GM19025 (cell line): ENCODE results near the gene MBD2.

Experiments
- ATAC-seq: cut with Tn5 transposase; IDR thresholded peaks from one replicate; pipeline ENCODE4 v1.9.1; 2021; ENCODE audit warnings: mild to moderate bottlenecking, low read depth, moderate library complexity; ENCODE audit not compliant: unreplicated experiment

Gene MBD2

DNA sequence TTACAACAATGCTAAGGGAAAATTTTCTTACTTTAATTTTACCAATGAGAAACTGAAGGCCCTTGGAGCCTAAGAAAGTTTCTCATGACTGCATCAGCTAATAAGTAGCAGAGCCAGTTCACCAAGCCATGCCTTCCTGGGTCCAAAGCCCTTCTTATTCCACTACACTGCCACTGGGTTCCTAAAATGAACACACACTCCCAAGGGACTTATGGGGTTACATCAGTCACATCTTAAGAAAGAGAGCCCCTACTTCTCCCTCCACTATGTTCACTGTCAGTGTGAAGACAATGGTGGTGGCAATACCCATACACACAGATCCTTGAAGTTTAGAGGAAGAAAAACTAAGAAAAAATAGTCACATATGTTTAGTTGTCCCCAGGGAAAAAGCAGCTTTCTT is 20.6 kb downstream of the MBD2 start:
- no peak for ATAC-seq

DNA sequence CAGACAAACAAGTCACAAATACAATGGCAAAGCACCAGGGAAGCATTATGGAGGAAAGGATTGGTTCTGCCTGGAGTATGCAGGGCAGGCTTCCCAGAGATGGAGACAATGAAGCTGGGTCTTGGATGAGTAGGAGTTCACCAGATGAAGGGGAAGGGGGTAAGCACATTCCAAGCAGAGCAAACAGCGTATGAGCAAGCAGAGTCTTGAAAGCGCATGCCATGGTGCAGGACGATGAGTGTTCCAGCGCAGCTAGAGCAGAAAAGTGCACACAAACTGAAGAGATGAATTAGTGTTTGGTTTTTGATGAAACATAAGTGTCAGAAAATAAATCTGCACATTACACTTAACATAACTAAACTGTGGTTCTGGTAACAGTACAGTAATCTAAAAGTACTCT is 21.6 kb downstream of the MBD2 start:
- no peak for ATAC-seq

DNA sequence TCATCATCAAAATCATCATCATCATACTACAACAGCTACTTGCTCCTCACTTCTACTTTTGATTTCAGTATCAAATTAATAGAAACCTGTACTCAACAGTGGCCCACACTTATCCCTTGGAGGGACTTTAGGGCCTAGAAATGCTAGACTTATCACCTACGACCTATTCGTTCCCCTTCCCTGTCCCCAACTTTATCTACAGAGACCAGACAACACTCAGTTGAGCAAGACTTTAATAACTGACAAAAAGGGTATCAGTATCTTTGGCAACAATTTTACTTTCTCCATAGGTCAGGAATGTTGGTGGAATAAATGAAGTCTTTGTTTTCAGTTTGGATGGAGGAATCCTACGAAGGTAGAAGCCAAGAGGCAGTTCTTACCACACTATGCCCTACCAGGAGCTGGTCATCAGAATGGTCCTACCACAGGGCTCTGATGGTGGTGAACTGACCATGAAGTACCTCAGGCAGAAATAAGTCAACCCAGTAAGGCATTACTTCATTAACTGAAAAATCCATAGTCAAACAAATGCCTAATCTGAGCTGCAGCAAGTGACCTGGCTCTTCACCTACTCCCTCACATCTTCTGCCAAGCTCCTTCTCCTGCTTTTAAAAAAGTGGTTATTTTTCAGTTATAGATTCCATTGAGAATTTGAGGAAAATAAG is 26.6 kb downstream of the MBD2 start:
- ATAC-seq: no peak

DNA sequence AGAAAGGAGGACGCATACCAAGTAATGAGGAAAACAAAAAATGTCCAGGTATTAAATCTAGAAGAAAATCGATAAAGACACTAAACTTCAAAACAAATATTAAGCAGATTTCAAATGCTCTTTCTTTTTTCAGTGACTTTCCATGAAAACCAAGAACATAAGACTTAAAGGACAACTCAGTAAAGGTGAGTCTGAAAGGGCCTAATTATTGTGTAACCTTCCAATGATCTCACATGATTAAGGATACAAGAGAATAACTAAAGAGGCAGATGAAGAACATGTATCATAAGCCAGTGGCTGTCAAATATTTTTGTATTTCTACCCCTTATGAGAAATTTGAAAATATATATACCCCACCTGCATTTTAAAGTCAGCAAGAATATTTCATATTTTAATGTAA is 30.7 kb downstream of the MBD2 start:
- no peak for ATAC-seq

DNA sequence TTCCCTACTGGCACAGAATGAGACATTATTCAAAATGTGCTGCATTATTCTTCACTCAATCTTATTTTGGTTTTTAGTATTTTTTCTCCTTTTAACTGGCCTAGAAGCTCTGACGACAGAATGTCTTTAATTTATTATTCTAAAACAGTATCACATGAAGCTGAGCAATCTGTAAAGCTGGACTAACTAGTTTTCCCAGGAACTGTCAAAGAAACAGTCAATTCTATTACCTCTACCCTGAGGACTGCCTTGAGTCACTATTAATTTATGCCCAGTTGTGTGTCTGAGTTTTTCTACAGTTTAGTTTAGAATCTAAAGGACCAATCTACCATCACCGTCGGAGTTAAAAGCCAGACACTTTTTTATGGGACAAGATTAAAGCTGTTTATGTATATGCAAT is 31.6 kb downstream of the MBD2 start:
- no peak for ATAC-seq

DNA sequence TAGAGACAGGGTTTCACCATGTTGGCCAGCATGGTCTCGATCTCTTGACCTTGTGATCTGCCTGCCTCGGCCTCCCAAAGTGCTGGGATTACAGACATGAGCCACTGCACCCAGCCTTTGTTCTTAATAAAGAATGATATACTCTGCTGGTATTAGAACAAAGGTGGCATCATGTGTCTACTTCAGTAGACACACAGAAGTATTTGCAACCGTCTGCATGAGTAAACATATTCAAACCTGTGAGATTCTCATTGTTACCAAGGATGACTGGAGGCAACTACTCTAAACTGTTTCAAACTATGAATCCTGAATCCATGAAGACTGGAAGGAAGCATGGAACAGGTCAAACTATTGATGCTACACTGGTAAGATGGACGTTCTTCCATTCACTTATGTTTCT is 32.1 kb downstream of the MBD2 start:
- ATAC-seq: no peak

DNA sequence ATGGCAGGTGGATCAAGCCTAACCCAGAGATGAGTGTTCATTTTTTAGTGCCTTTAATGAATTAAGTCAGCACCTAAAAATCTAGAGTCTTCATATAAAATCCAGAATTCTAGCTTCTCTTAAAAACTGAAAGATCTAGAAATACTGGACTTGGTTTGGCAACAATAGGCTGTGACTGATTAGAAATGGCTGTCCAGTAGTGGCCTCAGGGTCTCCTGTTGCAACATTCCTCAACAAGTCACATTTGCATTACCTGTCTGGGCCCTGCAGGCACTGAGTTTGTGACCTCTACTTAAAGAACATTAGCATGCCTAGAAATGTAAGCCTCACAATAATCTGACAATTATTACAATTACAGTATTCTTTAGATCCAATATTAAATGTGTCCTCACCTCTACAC is 33.1 kb downstream of the MBD2 start:
- no peak for ATAC-seq

DNA sequence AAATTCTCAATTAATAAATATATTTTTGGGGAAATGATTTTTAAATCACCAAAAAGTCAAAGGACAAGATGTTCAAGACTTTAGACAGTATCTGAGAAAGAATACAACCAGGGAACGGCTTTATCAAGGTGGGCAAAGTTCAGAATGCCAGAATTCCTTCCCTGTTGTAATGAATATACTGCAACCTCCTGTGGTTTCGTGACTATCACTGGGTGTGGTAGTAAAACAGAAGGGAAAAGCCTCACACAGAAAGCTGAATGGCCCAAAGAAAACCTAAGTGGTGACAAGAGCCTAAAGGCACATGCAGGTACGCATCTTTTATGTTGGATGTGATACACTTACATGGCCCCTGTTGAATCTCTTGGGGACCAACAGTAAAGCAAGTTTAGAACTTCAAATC is 37.1 kb downstream of the MBD2 start:
- ATAC-seq: no peak

DNA sequence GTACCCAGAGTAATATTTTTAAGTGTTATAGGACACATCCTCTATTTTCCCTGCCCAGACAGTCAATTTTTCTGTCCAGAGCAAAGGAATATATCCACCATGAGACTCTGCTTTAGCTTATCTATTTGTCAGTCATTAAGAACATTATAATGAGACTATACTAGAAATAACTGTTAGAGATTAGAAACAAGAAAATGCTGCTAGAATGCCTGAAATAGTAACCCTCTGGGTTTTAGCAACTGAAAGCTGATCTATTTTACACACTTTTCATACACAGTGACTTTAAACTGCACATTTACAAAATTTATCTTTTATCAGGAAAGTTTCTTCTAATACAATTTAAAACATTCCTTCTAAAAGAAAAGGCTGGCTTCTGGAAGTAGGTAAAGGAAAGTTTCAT is 39.6 kb downstream of the MBD2 start:
- ATAC-seq: no peak

DNA sequence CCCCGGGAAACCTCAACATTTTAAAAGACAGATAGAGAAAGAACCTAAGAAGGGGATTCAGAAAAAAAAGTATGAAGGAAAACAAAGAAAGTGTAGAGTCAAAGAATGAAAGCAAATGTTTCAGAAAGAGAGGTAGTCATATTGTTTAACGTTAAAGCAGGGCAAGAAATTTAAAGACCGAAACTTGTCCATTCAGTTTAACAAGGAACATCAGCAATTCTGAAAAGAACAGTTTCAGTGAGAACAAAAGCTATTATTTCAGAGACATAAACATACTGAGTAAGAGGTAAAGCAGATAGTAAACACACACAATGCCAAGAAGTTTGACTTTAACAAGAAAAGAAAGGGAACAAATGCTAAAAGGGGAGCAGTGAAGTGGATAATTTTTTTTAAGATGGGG is 41.1 kb downstream of the MBD2 start:
- no peak for ATAC-seq

DNA sequence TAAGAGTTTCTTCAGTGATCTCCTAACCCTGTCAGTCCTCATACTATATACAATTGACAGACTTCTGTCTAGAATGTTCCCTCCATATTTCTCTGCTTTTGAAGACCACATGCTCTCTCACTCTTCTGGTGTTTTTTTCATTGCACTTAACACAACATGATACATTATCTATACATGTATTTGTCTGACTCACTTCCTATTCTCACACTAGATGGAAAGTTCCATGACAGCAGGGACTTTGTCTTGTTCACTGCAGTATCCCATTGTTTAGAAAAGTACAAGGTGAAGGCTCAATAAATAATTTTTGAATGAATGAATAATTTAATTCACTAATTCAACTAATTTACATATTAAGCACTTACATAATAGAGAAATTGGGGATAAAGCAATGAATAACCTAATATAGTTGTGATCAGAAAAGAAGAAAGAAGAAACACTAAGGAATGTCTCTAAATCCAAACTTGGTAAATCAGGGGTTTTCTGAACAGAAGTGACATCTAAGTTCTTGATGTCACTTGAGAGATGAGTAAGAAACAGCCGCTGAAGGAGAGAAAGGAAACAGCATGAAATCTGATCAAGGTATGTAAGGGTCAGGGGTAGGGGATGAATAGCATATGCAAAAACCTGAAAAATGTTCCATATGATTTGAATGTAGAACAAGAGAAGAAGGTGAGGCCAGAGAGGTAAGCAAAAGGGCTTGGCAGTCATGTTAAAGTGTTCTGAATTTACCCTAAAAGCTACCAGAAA is 42.4 kb downstream of the MBD2 start:
- peak; percentile 53 for ATAC-seq

DNA sequence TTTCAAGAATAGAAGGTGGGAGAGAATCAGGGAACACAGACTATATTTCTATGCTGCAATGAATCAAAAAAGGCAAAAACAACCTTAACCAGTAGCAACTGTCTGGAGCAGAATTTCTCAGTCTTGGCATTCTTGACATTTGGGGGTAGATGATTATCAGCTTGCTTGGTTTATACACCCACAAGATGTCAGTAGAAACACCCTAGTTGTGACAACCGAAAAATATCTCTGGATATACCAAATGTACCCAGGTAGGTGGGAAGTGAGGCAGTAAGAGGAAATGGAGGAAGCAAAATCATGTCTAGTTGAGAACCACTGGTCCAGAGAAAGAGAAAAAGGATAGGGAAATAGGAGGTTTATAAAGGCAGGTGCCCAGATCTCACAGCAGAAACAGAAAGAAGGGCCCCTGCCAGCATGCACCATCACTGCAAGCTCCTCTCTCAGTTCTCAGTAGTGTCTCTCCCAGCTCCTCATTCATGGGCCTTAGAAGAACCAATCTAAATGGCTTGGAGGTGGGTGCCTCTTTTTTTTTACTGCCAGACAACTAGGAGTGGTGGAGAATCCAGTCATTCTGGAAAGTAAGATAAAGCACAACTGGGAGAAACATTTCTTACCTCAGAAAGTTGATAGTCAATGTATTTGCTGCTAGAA is 50.4 kb downstream of the MBD2 start:
- peak; percentile 64 for ATAC-seq

DNA sequence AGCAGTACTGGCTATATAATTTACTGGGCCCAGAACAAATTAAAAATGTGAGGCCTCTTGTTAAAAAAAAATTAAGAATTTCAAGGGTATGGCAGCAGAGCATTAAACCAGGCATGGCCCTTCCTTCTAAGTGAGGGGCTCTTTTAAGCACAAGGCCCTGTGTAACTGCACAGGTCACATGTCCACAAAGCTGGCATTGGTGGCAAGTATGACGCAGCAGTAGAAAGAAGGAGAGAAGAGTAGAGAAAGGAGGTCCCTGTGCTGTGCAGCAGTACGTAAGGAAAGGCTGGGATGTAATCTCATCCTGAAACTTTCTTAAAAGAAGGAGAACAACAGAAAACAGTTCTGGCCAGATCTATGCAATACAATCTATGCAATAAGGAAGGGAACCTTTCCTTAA is 51.2 kb downstream of the MBD2 start:
- ATAC-seq: no peak

DNA sequence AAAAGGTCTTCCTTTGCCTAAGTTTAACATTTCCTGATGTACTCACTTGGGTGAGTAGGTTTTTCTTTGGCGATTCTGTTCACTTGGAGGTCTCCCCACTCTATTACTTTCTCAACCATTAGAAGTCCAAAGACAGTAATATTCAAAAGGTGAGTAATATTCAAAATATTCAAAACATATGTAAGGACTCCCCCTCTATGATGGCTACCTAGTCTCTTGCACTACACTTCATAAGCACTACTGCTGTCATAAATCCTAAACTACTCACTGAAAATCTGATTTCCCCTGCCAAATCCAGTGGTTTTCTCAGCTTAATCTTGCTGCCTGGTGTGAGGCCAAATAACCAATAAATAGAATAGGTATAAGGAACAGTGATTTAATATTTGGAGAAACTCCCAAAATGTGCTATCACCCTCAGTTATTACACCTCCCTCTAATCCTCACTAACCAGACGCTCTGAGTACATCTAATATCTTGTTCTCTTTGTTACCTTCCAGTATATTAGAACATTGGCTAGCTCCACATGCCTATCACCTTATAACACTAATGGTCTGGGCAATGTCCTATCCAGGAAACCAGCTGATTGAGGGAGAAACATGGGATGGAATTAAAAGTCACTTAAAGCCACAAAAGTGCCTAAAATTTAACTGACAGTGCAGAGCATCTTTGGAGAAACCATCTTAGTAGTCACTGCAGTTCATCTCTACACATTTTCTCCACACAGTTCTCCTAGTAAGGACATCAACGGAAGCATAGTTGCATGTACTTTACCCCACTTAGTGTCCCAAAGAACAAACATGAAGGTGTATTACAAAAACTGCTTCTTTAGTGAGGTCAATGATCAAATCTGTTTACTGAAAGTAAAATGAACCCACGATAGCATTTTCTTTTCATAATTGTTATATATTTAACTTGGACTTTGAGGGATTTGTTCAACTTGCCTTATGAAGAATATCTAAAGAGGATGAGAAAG is 54.8 kb downstream of the MBD2 start:
- no peak for ATAC-seq

DNA sequence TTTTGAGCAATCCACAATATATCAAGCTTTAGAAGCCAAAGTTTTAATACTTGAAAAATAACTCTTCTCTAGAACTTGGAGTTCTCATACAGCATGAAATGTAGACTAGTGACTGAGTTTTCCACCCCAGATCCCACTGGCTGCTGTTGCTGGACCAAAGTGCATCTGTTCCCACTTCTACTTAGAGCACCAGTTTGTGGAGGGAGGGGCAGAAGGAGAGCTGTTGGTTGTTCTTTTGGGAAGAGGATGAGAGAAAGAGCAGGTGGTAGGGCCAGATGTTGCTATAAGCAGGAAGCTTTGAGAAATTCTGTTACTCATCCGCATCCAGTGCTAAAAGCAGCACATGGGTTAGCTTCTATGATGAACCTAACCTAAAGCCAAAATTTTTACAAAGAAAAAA is 59.0 kb downstream of the MBD2 start:
- ATAC-seq: no peak

DNA sequence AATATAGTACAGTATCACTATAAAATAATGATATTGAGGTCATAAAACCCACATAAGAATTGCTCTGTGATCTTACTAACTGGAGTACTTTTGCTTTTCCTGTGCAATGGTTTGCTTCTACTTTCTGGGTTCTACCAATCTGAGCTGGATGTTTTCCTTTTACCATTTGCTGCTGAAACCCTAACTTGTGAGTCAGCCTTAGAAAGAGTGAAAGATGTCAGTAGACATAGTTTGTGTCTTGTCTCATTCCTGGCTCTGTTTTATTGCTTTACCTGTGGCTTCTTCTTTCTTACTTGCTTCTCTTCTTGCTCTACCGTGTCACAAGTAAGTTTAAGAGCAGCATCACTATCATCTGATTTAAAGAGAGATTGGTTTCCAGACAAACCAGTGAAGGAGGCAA is 61.0 kb downstream of the MBD2 start:
- ATAC-seq: no peak

DNA sequence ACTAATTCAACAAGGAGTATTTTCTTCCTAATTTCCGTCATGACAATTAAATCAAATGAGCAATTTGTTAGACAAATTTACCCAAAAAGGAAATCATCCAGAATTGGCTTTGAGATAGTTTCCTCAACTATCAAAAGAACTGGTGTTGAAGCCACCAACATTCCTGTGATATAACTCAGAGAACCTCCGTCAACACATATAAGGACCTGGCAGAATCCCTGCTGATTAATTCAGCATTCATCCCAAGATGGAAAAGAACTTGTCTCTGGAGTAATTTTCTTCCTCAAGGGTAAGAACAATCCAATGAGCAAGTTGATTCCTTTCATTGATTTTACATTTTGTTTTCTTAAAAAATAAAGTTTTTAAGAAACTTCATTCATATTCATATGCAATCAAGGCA is 62.0 kb downstream of the MBD2 start:
- no peak for ATAC-seq

DNA sequence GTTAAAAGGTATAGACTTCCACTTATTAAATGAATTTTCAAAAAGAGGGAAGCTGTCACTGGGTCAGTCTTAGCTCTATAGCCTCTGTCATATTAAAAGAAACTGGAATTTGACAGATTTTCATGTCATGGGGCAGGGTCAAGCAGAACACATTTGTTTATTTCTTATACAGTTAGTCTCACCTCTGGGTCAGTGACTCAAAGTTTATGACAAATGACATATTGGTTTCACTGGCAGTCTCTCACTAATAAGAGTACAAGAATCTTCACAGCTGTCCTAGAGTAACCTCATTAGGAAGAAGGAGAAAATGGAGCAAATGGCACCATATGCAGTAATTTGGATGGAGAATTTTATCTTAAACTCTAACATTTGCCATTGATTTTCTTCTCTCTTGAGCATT is 63.2 kb downstream of the MBD2 start:
- ATAC-seq: no peak

DNA sequence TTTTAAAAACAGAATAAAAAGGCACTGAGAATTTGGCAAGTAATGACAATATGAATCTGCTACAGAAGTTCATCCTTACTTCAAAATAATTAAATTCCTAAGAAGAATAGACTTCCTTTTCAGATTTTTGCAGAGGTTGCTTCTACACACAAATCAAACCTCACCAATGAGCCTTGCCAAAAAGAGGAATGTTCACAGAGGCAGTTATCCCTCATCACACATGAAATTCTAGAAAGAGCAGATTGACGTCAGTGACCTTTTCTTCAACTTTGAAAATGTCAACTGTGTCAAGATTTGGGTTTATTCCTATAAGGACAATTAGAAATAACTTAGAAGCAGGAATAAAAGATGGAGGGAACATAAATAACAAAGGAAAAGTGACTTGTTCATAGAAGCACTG is 64.6 kb downstream of the MBD2 start:
- ATAC-seq: no peak

DNA sequence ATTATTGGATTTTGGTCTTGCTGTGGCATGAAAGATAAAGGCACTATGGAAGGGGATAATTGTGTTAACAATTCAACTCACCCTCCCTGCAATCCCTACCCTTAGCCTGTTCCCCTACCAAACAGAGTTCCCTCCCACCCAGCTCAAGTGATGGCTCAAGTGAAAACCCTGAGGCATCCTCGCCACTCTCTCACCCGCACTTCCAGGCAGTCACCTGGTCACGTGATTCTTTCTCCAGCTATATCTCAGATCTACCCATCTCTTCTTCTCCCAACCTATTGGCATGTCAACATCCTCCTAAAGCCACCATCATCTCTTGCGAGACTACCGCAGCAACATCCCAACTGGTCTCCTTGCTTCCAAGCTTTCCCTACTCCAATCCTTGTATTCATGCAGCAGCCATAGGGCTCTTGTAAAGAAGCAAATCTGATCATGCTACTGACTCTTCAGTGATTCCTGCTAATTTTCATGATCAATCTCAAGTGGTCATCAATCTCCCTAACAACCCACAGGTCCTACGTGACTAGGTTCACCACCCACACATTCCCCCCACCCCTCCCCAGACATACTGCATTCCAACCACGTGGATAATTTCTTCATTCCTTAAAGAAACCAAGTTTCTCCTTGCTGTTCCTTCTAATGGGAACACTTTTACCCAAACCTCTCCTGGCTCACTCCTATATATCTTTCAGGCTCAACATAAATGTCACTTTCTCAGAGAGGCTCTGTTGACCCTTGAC is 66.7 kb downstream of the MBD2 start:
- no peak for ATAC-seq
